Colon (tissue), 2 donors: ENCODE measurements around the gene RND3.

ENCODE experiments used
- FAIRE-seq: peaks from 2 replicates; lab custom pipeline; 2012; peaks lifted over from hg19 to GRCh38; lab: Jason Lieb, UNC
- donor health status: control.
- donor health status: control.

RND3 gene

DNA sequence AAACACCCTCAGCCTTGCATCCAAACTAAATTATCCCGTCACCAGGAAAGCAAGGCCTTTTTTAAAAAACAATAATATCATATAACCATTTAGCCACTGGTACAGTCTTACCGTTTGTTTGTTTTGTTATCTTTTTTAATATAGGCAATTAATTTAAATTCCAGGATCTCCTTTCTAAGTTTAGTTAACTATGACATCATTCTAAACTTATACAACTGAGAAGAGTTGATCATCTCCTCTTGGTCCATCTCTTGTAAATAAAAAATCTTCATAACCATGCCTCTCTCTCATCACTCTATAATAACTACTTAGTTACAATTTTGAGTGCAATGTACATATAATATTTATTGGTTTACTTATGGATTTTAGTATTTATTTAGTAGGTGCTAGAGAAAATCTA is 46.2 kb downstream of the RND3 start:
- peak; percentile 49 for FAIRE-seq

- FAIRE-seq = no peak
These were observed 48.8 kb downstream of the RND3 start for GRCh38 chr2:150438654-150439053.

- no peak for FAIRE-seq
These were observed 49.4 kb downstream of the RND3 start for GRCh38 chr2:150438041-150438440.

DNA sequence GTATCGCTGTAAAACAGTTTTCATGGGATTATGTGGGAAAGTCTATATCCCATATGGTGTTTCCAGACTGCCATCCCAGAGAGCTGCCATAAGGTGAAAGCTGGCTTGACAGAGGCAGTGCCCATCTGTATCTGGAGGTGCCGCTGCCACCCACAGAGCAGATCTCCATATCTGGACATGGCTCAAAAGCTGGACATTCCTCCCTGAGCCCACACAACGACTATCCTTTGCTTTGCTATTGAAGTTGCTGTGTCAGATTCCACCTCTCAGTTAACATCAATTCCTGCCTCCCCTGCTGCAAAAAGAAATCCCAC is 55.2 kb downstream of the RND3 start:
- FAIRE-seq = no peak

DNA sequence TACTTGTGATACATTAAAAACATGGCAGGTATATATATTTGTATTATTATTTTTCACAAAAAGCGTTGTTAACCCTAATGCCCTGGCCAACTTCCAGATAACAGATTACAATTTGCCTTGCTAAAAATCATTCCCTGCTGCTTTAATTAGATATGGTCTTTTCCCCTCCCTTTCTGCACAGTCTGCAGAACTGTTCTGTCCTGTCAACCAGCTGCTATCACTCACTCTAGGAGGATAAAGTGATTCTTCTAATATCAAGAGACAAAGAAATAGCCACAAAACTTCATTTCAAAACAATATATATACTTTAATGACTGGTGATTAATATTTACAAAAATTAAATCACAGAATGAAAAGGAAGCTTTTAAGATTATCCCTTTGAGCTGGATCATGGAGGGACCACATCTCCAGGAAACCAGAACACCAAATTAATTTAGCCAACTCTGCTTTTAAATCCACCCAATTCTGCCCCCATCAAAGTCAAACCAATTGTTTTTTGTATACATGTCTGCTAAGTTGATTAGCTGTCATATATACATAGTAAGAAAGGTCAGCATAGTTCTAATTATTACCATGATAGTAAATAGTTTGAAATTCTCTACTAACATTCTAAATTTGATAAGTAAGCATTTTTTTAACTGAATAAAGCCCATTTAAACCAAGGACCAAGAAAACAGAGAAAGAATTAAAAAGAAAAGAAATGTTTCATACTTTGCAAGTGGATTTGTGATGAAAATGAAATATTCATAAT is 55.7 kb downstream of the RND3 start:
- FAIRE-seq = no peak

- no peak for FAIRE-seq
These were observed 58.0 kb downstream of the RND3 start for GRCh38 chr2:150429384-150429961.

GRCh38 chr2:150428641-150429040 is 58.8 kb downstream of the RND3 start:
- no peak for FAIRE-seq

GRCh38 chr2:150427298-150427697 is 60.2 kb downstream of the RND3 start:
- FAIRE-seq = no peak

GRCh38 chr2:150426724-150427123 is 60.7 kb downstream of the RND3 start:
- FAIRE-seq = no peak

DNA sequence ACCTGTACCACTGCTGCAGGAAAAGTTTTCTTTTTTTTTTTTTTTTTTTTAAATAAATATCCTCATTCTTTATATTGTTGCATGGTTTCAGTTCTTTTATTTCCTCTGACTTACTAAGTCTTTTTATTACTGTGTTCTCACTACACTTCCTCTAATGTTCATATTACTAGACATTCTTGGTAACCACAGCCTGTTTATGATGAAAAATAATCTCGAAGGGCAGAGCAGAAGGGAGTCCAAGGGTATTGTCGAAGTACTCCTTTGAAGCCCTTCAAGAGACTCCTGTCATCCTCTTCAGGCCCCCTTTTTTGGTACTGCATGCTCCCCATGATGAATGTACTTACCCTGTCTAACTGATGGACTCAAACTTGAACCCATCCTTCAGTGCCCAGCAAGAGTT is 61.2 kb downstream of the RND3 start:
- no peak for FAIRE-seq

DNA sequence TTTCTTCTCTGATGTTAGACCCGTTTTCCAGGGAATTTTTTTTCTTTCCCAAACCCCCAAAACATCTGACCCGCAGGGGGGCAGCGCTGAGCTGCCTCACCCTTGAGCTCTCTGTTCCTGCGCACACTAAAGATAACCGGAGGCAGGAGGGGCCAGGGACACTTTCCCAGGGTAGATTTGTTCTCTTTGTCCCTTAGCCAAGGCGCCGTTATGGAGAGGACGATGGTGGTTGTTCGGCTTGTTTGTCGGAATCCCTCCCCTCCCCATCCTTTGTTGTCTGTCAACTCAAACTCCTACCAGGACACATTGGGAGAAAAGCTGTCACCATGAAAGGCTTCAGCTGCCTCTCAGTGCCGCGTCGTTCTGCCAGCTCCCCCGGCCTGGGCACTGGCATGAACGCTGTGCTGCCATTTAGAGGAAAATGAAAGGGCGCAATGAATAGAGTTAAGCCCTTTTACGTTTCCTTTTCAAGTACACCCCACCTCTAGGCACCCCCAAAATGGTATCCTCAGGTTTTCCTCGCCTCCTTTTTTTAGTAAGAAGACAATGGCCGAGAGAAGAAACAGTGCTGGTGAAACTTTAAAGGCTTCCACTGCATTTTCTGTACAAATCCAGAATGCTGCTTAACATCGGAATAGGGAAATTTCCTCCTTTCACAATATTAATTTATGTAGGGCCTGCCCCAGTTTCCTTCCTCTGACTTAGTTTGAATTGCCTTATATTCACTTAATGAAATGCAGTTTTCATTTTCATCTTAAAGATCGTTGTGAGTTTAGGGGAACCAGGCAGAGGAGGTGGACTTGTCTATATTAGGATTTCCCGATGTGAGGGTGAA is 62.1 kb downstream of the RND3 start:
- no peak for FAIRE-seq

GRCh38 chr2:150424406-150424805 is 63.1 kb downstream of the RND3 start:
- no peak for FAIRE-seq

- peak; percentile 78 for FAIRE-seq
These were observed 66.3 kb downstream of the RND3 start for GRCh38 chr2:150421126-150421651.

DNA sequence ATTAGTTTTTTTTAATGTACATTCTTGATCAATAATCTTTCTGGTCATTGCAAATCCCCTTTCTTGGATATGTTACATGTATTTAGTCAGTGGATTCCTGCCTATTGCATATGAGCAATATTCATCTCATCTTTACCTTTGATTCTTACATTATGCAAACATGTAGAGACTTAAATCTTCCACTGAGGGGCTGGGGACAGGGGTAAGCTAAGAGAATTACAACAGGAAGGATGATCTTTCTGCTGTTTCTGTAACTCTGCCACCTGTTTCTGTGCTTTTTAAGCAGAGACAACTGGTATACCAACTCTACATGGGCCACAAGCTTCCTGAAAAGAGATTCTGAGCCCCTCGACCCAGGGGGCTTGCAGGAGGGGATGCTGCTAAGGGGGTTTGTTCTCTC is 68.6 kb downstream of the RND3 start:
- FAIRE-seq = no peak
